ENCODE measurements around the gene DMXL1. TPM values are rescaled to one million over a fixed set of nuclear protein-coding genes. Genes with fewer than 3 reads are reported as not detected.

DMXL1 gene
- total RNA-seq, 1 donor from 2014 or later = 56.5 TPM

- Histone ChIP-seq H3K36me3 (no peaks in the 10 kb centered on the region), H3K4me1 (peaks cover 45% of the 10 kb centered on the region), H3K4me3 (no peak overlapping the region), H3K27ac (peak overlapping the region; percentile 64), H3K27me3 (no peaks in the 10 kb centered on the region), H3K9me3 (no peaks in the 10 kb centered on the region)
- DNase-seq (ENCODE audit: extremely low spot score in 2 of 2) = no peak
- TF ChIP-seq POLR2A (IDR thresholded peaks at IDR 0.05) (no peak), CTCF (IDR thresholded peaks at IDR 0.05) (no peak), POLR2AphosphoS5 (IDR thresholded peaks at IDR 0.05; ENCODE audit: insufficient read depth in 1 of 2, low read depth in 1 of 2) (no peak)
- intact Hi-C loops (cut with DNase I) = loop anchor here (10.0 kb wide), 1 partner anchor 49 kb away; no protein-coding TSS in a partner anchor
Observed at GRCh38 chr5:119275601-119276173, 204.8 kb downstream of the DMXL1 start.

GRCh38 chr5:119276978-119277377, 206.1 kb downstream of the DMXL1 start:
- H3K9me3 ChIP-seq = no peaks in the 10 kb centered on the region
- no peaks in the 10 kb centered on the region for H3K36me3 ChIP-seq
- no peak for DNase-seq (ENCODE audit: extremely low spot score in 2 of 2)
- peaks cover 33% of the 10 kb centered on the region for H3K4me1 ChIP-seq
- no peak overlapping the region for H3K4me3 ChIP-seq
- intact Hi-C loops (cut with DNase I) = loop anchor here (10.0 kb wide), 1 partner anchor 48 kb away; no protein-coding TSS in a partner anchor
- H3K27me3 ChIP-seq = no peaks in the 10 kb centered on the region
- TF ChIP-seq CTCF (IDR thresholded peaks at IDR 0.05) = no peak
- no peak for TF ChIP-seq POLR2A (IDR thresholded peaks at IDR 0.05)
- no peak for TF ChIP-seq POLR2AphosphoS5 (IDR thresholded peaks at IDR 0.05; ENCODE audit: insufficient read depth in 1 of 2, low read depth in 1 of 2)
- H3K27ac ChIP-seq = no peak overlapping the region

GRCh38 chr5:119279093-119279492, 208.2 kb downstream of the DMXL1 start:
- no peak for TF ChIP-seq CTCF (IDR thresholded peaks at IDR 0.05)
- TF ChIP-seq POLR2A (IDR thresholded peaks at IDR 0.05) = no peak
- TF ChIP-seq POLR2AphosphoS5 (IDR thresholded peaks at IDR 0.05; ENCODE audit: insufficient read depth in 1 of 2, low read depth in 1 of 2) = no peak
- peaks cover 37% of the 10 kb centered on the region for H3K4me1 ChIP-seq
- H3K36me3 ChIP-seq = no peaks in the 10 kb centered on the region
- no peak overlapping the region for H3K27ac ChIP-seq
- DNase-seq (ENCODE audit: extremely low spot score in 2 of 2) = no peak
- intact Hi-C loops (cut with DNase I) = loop anchor here (10.0 kb wide), 1 partner anchor 46 kb away; no protein-coding TSS in a partner anchor
- H3K9me3 ChIP-seq = no peaks in the 10 kb centered on the region
- no peak overlapping the region for H3K4me3 ChIP-seq
- H3K27me3 ChIP-seq = no peaks in the 10 kb centered on the region

- Histone ChIP-seq H3K4me1 (peaks cover 38% of the 10 kb centered on the region), H3K27me3 (no peaks in the 10 kb centered on the region), H3K4me3 (no peak overlapping the region), H3K9me3 (no peaks in the 10 kb centered on the region), H3K36me3 (no peaks in the 10 kb centered on the region), H3K27ac (no peak overlapping the region)
- TF ChIP-seq POLR2A (IDR thresholded peaks at IDR 0.05) = no peak
- no peak for TF ChIP-seq POLR2AphosphoS5 (IDR thresholded peaks at IDR 0.05; ENCODE audit: insufficient read depth in 1 of 2, low read depth in 1 of 2)
- no peak for TF ChIP-seq CTCF (IDR thresholded peaks at IDR 0.05)
- no peak for DNase-seq (ENCODE audit: extremely low spot score in 2 of 2)
- intact Hi-C loops (cut with DNase I) = no loop called here
Observed at GRCh38 chr5:119280380-119280779, 209.5 kb downstream of the DMXL1 start.

- Histone ChIP-seq H3K36me3 (no peaks in the 10 kb centered on the region), H3K9me3 (no peaks in the 10 kb centered on the region), H3K27ac (no peak overlapping the region), H3K4me1 (peaks cover 48% of the 10 kb centered on the region), H3K27me3 (no peaks in the 10 kb centered on the region), H3K4me3 (no peak overlapping the region)
- intact Hi-C loops (cut with DNase I) = no loop called here
- DNase-seq (ENCODE audit: extremely low spot score in 2 of 2) = no peak
- TF ChIP-seq POLR2AphosphoS5 (IDR thresholded peaks at IDR 0.05; ENCODE audit: insufficient read depth in 1 of 2, low read depth in 1 of 2) = no peak
- no peak for TF ChIP-seq CTCF (IDR thresholded peaks at IDR 0.05)
- no peak for TF ChIP-seq POLR2A (IDR thresholded peaks at IDR 0.05)
Observed at GRCh38 chr5:119282628-119283027, 211.7 kb downstream of the DMXL1 start.

Measured in vagina (tissue), 2 donors.